GM21825 (cell line): ENCODE results near the gene DUS2.

ENCODE experiments used
- ATAC-seq: cut with Tn5 transposase; IDR thresholded peaks from one replicate; pipeline ENCODE4 v1.9.1; 2021; ENCODE audit warnings: mild to moderate bottlenecking, moderate library complexity; ENCODE audit not compliant: unreplicated experiment

DUS2 gene

DNA sequence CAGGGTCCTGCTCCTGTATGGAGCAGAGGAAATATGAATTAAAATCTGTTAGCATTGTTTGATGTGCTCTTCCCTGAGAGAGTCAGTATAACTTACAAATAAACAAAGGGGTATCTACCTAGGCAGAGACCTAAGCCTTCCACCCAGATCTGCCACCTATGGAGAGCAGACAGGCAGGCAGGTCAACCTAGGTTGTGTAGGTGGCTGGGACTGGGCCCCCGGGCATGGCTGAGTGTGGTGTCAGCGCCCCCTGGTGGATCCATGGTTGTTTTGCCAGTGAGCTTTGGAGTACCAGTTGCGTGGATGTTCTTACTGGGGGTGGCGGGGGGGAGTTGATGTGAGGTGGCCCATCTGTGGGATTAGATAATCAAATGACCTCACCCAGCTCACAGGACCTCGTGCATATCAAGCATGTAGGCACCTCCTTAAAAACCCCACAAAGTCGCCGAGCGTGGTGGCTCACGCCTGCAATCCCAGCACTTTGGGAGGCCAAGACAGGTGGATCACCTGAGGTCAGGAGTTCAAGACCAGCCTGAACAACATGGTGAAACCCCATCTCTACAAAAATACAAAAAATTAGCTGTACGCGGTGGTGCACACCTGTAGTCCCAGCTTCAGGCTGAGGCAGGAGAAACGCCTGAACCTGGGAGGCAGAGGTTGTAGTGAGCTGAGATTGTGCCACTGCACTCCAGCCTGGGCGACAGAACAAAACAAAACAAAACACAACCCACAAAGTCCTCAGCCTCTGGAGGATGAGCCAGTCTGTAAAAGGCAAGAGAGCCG is 17.6 kb downstream of the DUS2 start:
- ATAC-seq: peak; percentile 68

DNA sequence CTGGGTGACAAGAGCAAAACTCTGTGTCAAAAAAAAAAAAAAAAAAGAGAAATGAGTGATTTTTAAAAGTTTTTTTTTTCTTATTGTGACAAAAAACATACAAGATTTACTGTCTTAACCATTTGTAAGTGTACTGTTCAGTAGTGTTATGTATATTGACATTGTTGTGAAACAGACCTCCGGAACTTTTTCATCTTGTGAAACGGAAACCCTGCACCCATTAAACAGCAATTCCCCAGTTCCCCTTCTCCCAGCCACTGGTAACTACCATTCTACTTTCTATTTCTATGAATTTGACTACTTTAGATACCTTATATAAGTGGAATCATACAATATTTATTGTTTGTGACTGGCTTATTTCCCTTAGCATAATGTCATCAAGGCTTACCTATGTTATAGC is 18.7 kb downstream of the DUS2 start:
- ATAC-seq: no peak

DNA sequence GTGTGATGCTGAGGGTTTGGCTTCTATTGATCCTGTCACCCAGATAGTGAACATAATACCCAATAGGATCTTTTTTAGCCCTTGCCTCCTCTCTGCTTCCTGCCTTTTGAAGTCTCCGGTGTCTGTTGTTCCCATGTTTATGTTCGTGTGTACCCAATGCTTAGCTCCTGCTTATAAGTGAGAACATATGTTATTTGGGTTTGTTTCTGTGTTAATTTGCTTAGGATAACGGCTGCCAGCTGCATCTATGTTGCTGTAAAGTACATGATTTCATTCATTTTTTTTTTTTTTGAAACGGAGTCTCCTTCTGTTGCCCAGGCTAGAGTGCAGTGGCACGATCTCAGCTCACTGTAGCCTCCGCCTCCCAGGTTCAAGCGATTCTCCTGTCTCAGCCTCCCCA is 23.0 kb downstream of the DUS2 start:
- ATAC-seq: no peak

DNA sequence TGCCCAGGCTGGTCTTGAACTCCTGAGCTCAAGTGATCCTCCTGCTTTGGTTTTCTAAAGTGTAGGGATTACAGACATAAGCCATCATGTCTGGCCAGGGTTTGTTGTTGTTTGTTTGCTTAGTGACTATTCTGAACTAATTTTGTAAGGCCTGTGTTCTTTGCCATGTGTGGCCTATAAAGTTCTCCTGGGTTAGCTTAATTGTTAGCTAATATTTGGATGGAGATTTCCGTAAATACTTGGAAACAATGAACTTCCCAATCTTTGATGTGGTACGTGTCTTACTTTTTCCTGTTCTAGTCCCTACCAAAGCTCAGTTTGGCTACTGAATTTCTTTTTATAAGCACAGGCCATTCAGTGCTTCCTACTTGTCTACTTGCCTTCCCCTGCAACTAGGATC is 24.9 kb downstream of the DUS2 start:
- no peak for ATAC-seq

DNA sequence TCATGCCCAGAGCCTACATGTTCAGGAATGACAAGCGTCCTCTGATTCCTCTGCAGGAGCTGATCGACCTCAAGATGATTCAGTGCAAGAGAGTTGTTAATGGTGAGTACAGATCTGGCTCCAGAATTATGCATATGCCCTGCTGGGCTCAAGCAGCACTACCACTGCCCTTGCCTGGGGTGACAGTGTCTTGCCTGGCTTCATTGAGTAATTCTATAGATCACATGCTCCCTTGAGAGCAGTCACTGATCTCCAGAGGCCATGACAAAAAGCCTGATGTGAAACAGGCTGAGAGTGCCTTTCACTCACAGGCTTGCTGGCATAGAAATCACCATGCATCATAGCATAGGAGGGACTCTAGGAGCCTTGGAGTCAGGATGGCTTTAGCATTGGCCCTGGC is 26.4 kb downstream of the DUS2 start:
- no peak for ATAC-seq

DNA sequence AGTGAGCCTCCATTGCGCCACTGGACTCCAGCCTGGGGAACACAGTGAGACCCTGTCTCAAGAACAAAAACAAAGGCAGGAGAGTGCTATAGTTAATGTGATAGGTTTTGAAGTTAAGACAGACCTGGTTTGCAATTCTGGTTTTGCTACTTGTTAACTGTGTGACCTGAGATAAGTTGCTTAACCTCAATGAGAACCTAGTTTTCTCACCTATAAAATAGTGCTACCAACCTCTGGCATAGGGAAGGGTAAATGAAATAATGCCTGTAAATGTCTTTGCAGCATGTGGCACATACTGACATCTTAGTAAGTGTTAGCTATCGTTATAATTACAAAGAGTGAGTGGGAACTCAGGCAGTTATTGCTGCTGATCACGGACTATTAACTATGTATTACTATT is 32.3 kb downstream of the DUS2 start:
- ATAC-seq: no peak

DNA sequence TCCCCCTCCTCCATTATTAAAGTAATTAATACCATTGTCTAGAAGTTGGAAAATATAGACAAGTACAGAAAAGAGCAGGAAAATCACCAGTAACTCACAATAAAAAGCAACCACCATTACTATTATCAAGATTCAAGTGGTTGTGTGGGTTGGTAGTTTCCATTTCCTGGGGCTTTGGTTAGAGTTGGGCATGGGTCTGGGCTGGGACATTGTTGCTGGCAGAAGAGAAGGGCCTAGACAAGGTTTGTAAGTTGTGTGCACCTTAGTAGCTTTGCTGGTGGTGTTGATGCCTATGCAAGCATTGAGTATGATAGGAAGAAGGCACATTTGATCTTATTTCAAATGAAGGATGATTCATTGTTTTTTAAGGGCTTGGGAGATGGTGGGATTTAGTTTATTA is 36.7 kb downstream of the DUS2 start:
- no peak for ATAC-seq

DNA sequence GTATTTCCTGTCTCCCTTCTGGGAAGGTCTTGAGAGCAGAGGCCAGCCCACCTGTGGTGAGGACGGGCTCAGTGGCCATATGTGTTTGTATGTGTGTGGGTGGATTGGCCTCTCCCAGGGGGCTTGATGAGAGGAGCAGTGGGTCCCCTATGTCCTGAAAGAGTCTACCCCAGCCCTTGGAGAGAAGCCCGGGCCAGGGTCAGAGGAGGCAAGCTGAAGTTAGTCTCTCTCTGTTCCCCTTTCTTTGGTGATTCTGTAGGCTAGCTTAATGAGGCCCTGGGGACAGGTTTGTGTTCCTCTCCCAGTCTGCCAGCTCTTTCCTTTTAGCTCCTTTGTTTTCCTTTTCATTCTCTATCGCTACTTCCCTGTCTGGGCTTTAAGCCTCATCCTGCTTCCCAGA is 38.3 kb downstream of the DUS2 start:
- no peak for ATAC-seq

DNA sequence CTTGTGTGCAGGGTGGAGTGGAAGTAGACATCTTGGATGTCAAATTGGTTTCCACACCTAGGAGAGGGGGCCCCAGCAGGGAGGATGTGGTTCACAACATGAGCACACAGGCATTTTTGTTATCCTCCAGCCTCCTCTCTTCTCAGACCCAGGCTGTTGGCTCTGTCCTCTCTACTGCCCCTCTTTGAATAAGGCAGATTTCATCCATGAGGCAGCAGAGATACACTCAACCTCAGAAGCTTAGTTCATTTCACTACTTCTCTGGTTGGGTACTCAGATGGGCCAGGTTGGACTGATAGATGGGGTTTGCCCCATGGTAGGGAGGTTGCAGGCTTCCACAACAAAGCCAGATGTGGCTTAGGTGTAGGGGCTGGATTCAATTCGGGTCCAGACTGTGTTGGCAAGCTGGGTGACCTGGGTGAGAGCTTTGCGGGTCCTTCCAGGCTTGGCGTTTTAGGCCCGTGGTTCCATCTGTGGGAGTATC is 39.9 kb downstream of the DUS2 start:
- no peak for ATAC-seq

DNA sequence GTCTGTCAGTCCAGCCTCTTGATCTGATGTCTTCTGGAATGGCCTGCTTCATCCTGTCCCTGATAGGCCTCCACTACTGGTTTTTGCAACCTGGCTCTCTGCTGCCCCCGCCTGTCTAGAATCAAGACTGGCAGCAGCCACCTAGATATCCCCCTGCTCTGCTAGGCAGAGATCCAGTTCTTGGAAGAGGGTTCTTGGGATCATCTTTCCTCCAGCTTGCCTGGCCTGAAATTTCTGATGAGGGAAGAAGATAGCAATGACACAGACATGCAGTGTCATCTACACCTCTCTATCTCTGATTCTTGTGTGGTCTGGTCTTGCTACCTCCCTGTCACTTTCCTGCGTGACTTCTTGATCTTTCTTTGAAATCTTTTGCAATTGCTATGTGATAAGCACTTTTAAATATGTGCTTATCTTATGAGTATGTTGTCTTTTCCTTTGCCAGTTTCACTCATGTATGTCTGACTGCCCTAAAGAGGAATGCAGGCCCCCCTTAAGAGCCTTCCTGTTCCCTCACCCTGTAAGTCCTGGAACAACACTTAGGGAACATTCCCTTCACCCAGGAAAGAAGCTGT is 41.8 kb downstream of the DUS2 start:
- no peak for ATAC-seq

DNA sequence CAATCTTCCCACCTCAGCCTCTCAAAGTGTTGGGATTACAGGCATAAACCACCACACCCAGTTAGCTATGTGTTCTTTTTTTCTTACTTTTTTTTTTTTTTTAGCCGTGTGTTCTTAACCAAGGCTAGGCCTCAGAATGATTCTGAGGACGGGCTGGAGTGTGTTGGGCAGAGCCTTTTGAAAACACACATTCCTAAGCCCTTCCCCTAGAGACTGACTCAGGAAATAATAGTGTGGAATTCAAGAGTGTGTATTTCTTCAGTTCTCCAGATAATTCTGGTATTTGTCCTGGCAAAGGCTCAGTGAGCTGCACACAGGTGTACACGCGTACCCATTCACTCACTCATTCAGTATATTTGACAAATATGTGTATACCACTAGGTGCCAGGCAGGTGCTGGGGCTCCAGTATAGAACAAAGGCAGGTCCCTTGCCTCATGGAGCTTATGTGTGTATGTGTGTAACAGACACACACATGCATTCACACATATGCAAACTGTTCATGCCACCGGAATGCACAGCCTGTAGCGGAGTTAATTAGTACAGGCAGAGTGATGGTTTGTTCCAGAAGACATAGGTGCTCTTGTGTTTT is 42.7 kb downstream of the DUS2 start:
- ATAC-seq: no peak

DNA sequence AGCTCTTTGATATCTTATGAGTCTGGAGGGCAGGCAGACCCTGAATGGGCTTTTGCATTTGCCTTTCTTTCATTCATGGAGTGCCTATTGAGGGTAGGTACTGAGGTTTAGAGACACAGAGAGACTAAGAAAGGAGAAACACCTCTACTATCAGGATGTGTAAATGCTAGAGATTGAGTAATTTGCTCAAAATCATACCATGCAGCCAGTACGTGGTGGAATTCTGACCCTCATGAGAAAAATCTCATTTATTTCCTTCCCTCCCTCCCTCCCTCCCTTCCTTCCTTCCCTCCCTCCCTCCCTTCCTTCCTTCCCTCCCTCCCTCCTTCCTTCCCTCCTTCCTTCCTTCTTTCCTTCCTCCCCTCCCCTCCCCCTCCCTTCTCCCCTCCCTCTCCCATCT is 43.7 kb downstream of the DUS2 start:
- ATAC-seq: no peak

DNA sequence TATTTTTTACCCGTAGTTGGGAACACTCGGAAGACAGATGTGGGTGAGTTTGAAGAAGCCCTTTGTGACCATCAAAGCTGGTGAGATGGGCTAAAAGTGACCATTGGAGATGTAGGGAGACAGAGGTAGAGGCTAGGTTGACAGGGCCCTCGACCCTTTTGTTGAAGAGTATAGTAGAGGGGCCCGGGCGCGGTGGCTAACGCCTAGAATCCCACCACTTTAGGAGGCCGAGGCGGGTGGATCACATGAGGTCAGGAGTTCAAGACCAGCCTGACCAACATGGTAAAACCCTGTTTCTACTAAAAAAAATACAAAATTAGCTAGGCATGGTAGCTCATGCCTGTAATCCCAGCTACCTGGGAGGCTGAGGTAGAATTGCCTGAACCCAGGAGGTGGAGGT is 45.8 kb downstream of the DUS2 start:
- ATAC-seq: no peak

DNA sequence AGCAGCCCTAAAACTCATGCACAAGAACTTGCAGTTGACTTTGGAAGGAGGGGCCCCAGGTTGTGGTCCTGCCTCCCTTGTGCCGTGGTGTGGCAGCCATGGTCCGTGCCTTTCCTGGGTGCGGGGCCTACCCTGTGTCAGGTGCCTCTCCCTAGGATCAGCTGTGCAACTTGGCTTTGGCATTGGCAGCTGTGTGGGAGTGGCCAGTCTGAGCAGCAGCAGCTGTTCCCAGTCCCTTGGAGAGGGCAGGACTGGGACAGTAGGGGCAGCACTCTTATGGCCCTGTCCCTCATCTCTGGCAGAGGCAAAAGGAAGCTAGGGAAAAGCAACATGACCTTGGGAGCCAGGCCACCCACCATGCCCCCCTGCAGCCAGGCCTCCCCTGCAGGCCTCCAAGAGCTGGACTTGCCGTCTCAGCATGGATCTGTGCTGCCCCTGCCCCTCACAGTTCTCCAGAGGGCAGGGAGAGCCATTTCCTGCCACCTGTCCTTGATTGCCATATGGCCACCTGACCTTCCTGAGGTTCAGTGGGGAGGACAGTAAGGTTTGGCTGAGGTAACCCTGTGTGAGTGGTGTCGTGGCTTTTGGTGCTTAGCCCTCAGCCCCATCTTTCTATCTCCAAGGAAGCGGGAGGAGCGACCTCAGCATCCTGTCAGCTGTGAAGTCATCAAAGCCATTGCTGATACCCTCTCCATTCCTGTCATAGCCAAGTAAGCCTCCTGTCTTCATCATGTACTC is 46.6 kb downstream of the DUS2 start:
- no peak for ATAC-seq

DNA sequence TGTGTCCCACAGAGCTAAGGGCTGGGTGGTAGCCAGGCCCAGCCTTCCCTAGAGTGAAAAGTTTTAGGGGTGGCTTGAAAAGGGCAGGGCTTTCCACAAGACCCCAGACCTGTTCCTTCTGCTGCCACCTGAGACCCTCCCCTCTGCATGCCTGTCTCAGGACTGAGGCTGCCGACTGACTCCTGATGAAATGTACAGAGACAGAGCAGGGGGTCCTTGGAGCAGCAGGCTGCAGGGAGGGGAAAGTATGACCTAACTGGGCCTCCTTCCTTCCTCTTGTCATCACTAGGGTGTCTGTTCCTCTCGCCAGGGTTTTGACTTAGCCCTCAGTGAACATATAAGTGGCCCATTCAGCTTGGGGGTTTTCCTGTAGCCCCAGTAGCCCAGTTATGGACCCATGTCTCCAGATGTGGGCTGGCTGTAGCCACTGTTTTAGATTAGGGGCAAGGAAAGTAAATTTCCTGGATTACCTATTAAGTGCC is 47.2 kb downstream of the DUS2 start:
- ATAC-seq: peak; percentile 17

DNA sequence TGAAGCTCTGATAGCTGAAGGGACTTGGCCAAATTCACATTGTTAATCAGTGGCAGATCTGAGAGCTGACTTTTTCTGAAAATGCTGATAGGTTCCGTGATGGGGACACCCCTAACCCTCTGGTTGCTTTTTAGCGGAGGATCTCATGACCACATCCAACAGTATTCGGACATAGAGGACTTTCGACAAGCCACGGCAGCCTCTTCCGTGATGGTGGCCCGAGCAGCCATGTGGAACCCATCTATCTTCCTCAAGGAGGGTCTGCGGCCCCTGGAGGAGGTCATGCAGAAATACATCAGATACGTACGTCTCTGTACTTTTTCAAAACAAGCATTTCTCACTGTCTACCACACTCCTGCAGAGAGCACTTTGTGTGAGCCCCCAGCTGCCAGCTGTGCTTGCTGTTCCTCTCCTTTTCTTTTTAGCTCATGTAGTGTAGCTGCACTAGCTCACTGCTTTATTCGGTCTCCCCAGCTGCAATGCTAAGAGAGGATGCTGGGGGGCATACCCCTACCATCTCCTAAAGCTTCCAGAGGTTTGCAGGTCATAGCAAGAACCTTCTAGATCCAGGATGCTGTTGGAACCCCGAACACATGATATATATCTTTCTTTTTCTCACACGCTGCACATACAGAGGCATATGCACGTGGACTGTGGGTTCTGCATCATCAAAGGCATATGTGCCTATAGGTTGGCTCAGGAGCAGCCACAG is 47.9 kb downstream of the DUS2 start:
- ATAC-seq: peak; percentile 31

DNA sequence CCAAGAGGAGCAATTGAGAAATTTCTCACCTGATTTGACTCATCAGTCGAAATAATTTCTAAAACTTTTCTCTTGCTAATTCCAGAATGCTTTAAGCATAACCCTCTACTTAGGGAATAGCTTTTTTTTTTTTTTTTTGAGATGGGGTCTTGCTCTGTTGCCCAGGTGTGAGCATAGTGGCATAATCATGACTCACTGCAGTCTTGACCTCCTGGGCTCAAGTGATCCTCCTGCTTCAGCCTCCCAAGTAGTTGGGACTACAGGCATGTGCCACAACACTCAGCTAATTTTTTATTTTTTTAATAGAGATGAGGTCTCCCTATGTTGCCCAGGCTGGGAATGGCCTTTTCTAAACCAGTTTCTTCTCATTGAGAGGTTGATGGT is 48.4 kb downstream of the DUS2 start:
- ATAC-seq: no peak

DNA sequence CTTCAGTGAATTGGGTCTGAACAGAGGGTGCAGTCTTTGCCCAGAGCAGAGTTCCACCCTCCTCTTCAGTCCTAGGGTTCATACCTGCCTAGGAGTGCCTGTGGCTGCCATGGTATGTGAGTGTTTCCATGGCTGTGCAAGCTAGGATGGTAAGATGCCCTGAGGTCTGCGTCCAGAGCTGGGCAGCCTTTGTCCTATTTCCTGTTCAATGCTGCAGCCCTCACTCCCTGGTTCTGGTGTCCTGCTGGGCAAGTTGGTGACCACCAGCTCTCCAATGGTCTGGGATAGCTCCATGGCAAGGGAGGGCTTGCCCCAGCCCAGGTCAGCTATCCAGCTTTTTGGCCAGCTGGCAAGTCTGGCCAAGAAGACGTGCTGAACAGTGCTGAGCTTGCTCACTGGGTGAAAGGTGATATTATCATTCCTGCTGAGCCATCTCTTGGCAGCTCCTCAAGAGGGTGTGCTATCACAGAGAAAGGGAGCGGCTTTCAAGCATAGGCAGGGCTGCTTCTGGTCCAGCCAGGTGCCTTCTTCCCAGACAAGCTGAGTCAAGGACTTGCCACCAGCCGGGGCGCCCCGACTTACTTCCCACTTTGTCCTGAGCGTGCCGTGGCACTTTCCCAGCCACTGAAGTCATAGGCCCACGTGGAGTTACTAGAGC is 49.1 kb downstream of the DUS2 start:
- no peak for ATAC-seq

DNA sequence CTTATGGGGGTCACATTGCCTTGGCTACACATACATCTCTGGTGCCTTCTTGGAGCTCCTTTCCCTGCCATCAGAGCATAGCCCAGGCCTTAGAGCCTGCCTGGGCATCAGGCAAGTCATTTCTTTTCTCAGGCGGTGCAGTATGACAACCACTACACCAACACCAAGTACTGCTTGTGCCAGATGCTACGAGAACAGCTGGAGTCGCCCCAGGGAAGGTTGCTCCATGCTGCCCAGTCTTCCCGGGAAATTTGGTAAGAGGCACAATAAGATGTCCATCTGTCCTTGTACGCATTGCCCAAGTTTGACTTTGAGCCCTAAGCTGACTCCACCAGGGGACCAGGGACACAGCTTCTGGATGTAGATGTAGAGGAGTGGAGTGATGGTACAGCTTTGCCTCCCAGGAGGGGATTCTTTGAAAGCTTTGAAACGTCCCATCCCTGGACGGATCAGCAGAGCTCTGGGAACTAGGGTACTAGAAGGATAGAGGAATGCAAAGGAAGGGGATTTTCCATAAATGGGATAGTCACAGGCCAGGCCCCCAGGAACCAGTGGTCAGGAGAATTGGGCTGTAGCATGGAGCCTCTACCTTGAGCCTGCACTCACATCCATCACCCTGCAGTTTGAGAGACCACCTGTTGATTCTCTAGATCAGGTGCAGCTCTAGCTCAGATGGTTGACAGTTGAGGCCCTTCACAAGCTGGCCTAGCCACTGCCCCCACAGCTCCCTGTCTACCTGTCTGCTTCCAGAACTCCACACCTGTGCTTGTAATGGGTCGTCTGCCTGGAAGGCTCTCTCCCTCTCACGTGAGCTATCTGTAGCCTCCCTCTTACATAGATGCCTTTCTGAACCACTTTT is 51.0 kb downstream of the DUS2 start:
- no peak for ATAC-seq
